OCI-LY3 (cell line): ENCODE data around the gene TTLL8.

Experiments
- H2AFZ ChIP-seq: fragments of 200-600, 300-600 bp; shearing (Covaris generic); 2 replicates; pipeline ENCODE4 v1.6.0; 2014; ENCODE audit warnings: antibody characterized with exemption, low read depth, low read length
- H3K27ac ChIP-seq: fragments of 200-600, 300-600 bp; sonication (generic); 2 replicates; pipeline ENCODE4 v1.5.1; 2014; ENCODE audit warnings: mild to moderate bottlenecking, low read length, moderate library complexity, mixed read lengths
- H3K27me3 ChIP-seq: fragments of 200-600, 300-600 bp; sonication (generic); 2 replicates; pipeline ENCODE4 v1.6.1; 2014; ENCODE audit warnings: low read depth, low read length, mixed read lengths
- H3K36me3 ChIP-seq: fragments of 200-600, 300-600 bp; sonication (generic); replicated peaks from 2 replicates; pipeline ENCODE3; 2014; ENCODE audit warnings: low read depth, low read length, mixed read lengths
- H3K4me1 ChIP-seq: fragments of 300-600, 200-600 bp; sonication (generic); 2 replicates; pipeline ENCODE4 v1.6.1; 2014; ENCODE audit warnings: low read length, mixed read lengths
- H3K4me2 ChIP-seq: fragments of 200-600, 300-600 bp; sonication (generic); 2 replicates; pipeline ENCODE4 v1.6.1; 2014; ENCODE audit warnings: low read length, mixed read lengths
- H3K4me3 ChIP-seq: fragments of 300-600, 200-600 bp; sonication (generic); 2 replicates; pipeline ENCODE4 v1.5.1; 2014; ENCODE audit warnings: antibody characterized with exemption, mild to moderate bottlenecking, low read length, moderate library complexity
- H3K79me2 ChIP-seq: fragments of 300-600, 200-600 bp; shearing (Covaris generic); 2 replicates; pipeline ENCODE4 v1.6.1; 2014; ENCODE audit warnings: mild to moderate bottlenecking, low read length, mixed read lengths
- H3K9ac ChIP-seq: fragments of 300-600, 200-600 bp; shearing (Covaris generic); 2 replicates; pipeline ENCODE4 v1.6.0; 2014; ENCODE audit warnings: mild to moderate bottlenecking, low read length, moderate library complexity
- H3K9me3 ChIP-seq: fragments of 200-600, 300-600 bp; shearing (Covaris generic); 2 replicates; pipeline ENCODE4 v1.6.1; 2014; ENCODE audit warnings: low read length, mixed read lengths; ENCODE audit not compliant: insufficient read depth
- H4K20me1 ChIP-seq: fragments of 200-600, 300-600 bp; sonication (generic); 2 replicates; pipeline ENCODE4 v1.6.1; 2016; ENCODE audit warnings: low read length, mixed read lengths; ENCODE audit not compliant: insufficient read depth
- CTCF ChIP-seq: fragments of 200-600, 300-600 bp; sonication (generic); IDR thresholded peaks from 2 replicates; pipeline ENCODE4 v1.5.1; 2014; ENCODE audit warnings: antibody characterized with exemption, low read length, low read depth
- EZH2phosphoT487 ChIP-seq: fragments of 200-600 bp; shearing (Covaris generic); IDR thresholded peaks from 2 replicates; pipeline ENCODE4 v1.6.1; 2018; ENCODE audit warnings: antibody characterized with exemption, mixed run types, low read depth

TTLL8 gene

GRCh38 chr22:49968831-49969661 lies 89.1 kb downstream of the TTLL8 start:
- Histone ChIP-seq H3K4me3 (no peak overlapping the region), H3K27me3 (no peaks in the 10 kb centered on the region), H3K79me2 (peaks cover 15% of the 10 kb centered on the region), H3K36me3 (peaks cover 2% of the 10 kb centered on the region), H2AFZ (no peak overlapping the region), H3K27ac (no peak overlapping the region), H3K4me1 (peaks cover 35% of the 10 kb centered on the region), H4K20me1 (peaks cover 18% of the 10 kb centered on the region), H3K9me3 (no peaks in the 10 kb centered on the region), H3K4me2 (no peak overlapping the region), H3K9ac (no peak overlapping the region)
- TF ChIP-seq EZH2phosphoT487 = no peak
- TF ChIP-seq CTCF = no peak
